Left colon (tissue), 2 donors: Measurements from ENCODE around the gene OPCML. TPM values are rescaled to one million over a fixed set of nuclear protein-coding genes. Genes with fewer than 3 reads are reported as not detected.

Experiments used
- ATAC-seq: fragments of 200-7000 bp; cut with Tn5 transposase; one replicate; pipeline ENCODE4 v1.9.1; 2020; ENCODE audit warnings: mild to moderate bottlenecking, moderate library complexity
- DNase-seq, 2 donors: peaks; one replicate each; pipeline ENCODE4 v3.0.0-alpha.2; 2020
- intact Hi-C, 2 donors: fragments of 100-400 bp; cut with DNase I in 1 of 2; cut with micrococcal nuclease in 1 of 2; formaldehyde crosslinking; loops; one replicate each; pipeline versions ENCODE4 v1.11.2 to v1.14.0; 2022; cut with DNase I, micrococcal nuclease
- total RNA-seq, 2 donors: library from RNA; stranded (reverse); fragmentation: NEBNext Ultra II Directional; extraction: Animal tissue kit (Norgen Biotek cat#: 25700); gene quantifications; one replicate each; pipeline ENCODE4 v1.2.1, GENCODE V29; 2021
- donor health status: DM: no; HTN: no; CAD: no.
- donor health status: DM: yes; HTN: yes; CAD: no.

Gene OPCML
- total RNA-seq, 2 donors from 2014 or later: 0.06 to 0.11 TPM

DNA sequence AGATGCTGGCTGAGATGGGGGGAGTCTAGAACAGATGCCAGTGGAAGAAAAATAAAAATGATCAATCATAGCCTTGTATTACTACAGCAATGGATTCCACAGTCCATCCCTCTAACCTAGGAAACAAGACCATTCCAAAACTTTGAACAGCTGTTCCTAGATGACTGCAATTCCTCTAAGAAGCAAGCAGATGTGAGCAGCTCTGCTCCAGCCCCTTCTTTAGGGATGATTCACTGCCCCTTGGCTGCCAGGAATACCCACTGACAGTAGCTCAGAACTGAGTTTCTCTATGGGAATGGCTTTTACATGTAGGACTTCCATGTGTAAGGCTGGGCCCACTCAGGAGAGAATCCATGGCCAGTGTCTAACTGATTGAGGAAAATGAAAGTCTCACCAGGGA lies 943.9 kb downstream of the OPCML start:
- no peak for ATAC-seq
- DNase-seq: no peak
- intact Hi-C loops: no loop called here

GRCh38 chr11:132587716-132588115 lies 944.6 kb downstream of the OPCML start:
- ATAC-seq (no peak), DNase-seq (no peak)
- intact Hi-C loops: no loop called here

DNA sequence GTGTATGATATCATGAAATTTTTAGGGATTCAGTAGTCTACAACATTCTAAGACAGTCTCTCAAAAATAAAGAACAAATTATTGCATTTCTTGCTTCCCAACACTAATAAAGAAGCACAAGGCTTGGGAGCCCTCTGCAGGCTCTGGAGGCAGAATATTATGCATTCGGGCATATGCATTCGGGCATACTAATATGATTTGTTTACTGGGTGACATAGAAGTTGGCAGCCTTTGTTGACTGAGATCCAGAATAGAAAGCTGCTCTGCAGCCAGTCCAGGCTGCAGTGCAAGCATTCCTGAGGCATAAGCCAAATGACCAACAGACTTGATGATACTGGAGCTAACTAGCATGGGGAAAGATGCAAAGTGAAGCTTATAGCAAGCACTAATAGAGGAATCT lies 945.5 kb downstream of the OPCML start:
- no peak for ATAC-seq
- no peak for DNase-seq
- intact Hi-C loops: no loop called here

GRCh38 chr11:132579634-132580327 lies 952.5 kb downstream of the OPCML start:
- intact Hi-C loops: no loop called here
- ATAC-seq (no peak), DNase-seq (no peak)

DNA sequence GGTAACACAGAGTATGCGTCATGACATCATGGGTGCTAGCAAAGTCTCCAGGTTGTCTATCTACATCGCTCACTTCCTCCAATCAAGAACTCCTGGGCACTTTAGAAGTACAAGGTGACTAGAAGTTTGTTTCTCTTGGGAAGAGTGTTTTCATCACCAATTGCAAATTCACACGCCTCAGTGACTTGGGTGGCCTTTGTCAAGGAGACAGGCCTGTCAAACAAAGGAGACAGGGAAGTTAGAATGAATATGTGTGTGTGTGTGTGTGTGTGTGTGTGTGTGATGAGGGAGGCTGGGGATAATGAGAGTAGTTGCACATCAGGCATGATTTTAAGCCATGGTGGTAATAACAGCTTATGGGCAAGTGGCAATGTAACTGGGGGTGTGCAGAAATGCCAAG lies 953.2 kb downstream of the OPCML start:
- ATAC-seq (no peak), DNase-seq (no peak)
- intact Hi-C loops: no loop called here

DNA sequence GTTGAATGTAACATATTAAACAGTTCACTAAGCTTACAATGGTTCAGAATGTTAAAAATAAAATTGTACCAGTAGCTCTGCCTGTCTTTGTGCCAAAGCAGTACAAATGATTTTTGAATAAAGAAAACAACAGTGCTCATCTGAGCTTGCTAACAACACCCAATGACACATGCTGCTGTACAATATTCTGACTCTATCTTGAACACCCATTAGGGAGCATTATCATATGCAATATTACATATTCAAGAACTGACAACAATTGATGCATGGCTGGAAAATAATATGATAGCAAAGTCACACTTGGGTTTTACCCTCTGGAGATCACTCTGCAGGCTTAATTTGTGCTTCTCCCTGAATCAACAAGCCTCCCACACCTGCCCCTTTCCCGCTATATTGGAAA lies 953.7 kb downstream of the OPCML start:
- no peak for ATAC-seq
- intact Hi-C loops: no loop called here
- no peak for DNase-seq

DNA sequence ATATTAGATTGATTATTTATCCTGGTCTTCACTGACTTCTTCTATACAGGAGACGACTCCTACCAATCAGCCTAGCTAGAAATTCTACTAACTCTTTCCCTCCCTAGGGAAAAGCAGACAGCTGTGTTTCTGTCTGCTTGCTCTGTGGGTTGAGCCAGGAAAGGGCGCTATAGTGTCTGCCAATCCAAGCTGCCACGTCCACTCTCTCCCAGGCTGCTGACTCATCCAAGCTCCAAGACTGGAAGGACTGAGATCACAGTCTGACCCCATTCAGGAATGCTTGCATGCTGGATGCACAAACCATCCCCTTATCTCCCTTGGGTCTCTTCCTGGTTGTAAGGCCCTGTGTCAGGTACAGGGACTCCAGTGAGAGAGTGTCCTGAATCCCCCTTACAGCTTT lies 955.6 kb downstream of the OPCML start:
- ATAC-seq: no peak
- intact Hi-C loops: no loop called here
- DNase-seq: no peak

DNA sequence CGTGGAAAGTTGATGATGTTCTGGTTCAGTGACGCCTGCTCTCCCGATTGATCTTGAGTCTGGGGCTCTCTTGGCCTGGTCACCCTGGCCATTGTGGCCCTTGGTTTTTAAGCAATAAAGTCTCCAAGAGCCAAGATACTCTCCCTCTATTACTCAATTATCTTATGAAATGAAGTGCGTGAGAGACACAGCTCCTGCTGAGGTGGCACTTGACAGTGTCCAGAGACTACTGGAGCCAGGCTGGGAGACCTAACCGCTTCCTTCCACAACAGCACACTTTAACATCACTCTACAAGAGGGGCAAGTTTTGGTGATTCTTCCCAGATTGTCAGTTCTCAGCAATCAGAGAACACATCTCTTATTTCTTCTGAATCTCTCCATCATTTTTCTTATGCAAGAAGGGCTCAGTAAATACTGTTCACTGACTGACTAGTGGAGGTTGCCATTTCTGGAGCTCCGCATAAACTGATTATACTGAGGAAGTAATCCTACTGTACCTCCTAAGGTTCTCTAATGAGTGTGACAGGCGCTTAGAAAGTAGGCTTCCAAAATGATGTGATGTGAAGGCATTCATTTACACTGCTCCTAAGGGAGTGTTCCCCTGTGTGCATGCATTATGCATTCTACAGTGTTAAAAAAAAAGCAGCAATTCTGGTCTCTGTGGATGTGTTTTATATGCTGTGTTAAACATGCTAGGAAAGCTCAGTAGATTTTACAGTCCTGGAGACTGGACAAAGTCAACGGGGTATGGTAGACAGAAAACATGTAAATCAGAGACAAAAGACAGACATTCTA lies 968.0 kb downstream of the OPCML start:
- intact Hi-C loops: no loop called here
- DNase-seq: no peak
- no peak for ATAC-seq

DNA sequence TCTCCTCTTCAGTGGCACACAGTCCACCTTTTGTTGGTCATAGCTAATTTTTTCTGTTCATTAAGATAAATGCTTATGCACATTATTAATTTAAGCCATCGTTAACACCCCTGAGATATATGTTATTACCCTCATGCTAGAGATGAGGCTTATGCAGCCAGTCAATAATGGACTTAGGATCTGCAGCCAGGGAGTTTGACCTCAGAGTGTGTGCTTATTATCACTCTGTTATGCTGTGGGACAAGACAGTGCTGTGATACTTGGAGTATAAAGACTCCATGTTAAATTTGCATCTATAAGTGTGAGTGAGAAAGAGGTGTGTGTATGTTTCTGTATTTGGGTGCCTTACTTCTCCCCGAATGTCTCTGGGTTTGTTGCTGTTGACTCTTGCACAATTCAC lies 969.3 kb downstream of the OPCML start:
- intact Hi-C loops: no loop called here
- no peak for ATAC-seq
- DNase-seq: no peak

DNA sequence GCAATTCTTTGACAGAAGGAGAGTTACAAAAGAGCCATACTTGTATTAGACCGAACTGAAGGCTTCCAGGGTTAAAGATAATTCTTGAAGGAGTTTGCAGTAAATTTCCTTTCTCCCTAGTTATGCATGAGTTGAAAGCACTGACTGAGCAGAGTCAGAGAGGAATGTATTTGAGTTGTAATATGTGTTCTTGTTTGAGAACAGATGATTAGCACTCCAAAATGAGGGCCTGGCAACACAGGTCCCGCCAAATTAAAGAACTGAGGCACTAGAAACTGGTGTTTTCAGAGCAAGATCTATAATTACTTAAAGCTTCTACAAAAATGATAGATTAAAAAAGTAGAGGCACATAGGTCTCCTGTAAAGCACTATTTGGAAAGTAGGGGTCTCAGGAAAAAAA lies 970.4 kb downstream of the OPCML start:
- intact Hi-C loops: no loop called here
- ATAC-seq: no peak
- DNase-seq: no peak

DNA sequence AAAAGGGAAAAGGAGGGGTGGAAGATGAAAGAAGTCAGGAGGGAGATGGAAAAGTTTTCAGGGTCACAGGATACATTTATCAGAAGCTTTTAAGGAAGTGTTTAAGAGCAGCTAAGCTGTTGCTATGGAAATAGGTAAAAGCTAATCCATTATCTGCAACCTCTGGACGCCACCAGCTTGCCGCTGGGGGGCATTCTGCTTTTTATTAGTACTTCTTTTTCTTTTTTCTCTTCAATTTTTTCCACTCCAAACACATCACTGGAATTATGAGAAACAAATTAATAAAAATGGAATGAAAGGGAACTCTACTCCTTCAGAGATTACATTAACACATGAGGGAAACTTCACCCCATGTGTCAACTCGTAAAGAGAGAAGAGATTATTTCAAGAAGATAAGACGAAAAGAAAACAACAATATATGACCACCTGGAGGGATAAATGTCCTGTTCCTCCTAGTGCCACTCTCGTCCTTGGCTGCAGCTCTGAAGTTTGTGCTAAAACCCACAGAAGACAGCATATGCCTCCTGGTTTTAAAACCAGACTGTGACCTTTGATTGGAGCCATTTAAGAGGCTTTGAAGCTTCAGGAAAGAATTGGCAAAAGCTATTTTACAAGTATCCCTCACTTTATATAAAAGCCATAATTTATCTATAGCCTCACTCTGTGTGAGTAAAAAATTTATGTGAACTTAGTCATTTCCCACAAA lies 972.8 kb downstream of the OPCML start:
- intact Hi-C loops: no loop called here
- DNase-seq (no peak), ATAC-seq (no peak)

- intact Hi-C loops: no loop called here
- no peak for DNase-seq
- no peak for ATAC-seq
Observed at GRCh38 chr11:132556316-132556715, 976.0 kb downstream of the OPCML start.

- no peak for DNase-seq
- ATAC-seq: no peak
- intact Hi-C loops: no loop called here
Observed at GRCh38 chr11:132555617-132556016, 976.7 kb downstream of the OPCML start.

- intact Hi-C loops: no loop called here
- no peak for DNase-seq
- no peak for ATAC-seq
Observed at GRCh38 chr11:132551016-132551415, 981.3 kb downstream of the OPCML start.

DNA sequence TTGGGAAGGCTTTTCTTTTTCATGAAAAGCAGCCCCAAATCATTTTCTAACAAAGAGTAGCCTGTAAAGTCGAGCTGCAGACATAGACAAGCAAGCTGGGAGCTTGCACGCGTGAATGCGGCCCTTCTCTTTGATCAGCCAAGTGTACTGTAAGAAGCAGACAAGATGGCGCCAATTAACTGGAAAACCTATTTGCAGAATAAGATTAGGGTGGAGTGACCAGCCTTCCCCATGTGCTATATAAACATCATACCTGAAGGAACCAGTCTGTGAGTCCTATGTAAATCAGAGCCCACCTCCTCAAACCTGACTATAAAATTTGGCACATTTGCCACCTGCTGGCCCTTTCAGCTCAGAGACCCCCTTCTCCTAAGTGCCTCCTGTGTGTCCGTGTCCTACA lies 982.7 kb downstream of the OPCML start:
- intact Hi-C loops: no loop called here
- DNase-seq (no peak), ATAC-seq (no peak)

GRCh38 chr11:132549001-132549400 lies 983.3 kb downstream of the OPCML start:
- intact Hi-C loops: no loop called here
- ATAC-seq: no peak
- DNase-seq: no peak

DNA sequence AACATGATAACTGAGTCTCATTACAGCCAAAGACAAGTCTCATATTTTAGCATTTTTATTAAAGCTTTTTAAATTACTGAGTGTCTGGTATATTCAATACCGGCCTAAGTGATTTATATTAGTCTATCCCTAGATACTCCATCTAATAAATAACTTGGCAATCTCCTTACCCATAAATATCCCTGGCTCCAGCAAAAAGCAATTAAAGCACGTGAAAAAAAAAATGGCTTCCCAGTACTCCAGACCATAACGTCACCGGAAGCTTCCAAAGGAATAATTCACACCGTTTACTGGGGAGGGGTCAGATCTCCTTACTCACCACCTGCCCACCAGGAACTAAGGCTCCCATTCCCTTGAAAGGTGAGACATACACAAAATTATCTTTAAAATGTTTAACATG lies 988.3 kb downstream of the OPCML start:
- intact Hi-C loops: no loop called here
- DNase-seq (no peak), ATAC-seq (no peak)

DNA sequence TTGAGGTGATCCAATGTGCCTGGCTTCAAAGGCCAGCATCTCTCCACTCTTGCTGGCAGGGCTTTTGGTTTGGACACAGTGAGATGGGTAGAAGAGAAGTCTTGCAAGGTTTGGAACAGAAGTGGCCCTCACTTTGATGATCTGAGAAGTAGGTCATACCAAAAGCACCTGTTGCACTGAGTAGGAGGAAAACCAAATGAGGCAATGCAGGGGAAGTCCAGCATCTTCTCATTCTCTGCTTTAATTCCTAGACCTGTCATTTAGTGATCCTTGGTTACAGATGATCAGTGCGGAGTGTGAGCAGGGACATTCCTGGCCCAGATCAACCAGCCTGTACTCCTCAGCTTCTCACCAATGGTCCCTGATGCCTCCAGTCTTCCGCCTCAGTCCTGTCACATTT lies 990.5 kb downstream of the OPCML start:
- DNase-seq (no peak), ATAC-seq (no peak)
- intact Hi-C loops: no loop called here

DNA sequence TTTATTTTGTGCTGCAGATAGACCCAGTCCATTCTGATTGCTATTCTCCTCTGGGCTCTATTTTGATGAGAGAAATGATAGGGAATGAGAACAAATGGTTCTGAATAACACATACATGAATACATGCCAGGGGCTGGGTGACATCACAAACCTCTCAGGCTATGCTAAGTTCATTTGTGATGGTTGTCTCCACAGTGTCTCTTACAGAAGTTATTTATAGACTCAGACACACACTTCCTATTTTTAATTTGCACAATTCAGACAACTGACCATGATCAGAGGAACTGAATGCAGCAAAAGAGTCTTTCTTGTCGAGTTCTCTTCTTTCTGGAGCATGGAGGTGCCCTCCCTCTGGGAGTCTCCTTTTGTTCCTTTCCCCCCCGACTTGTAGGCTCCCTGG lies 991.7 kb downstream of the OPCML start:
- DNase-seq: no peak
- no peak for ATAC-seq
- intact Hi-C loops: no loop called here
